ENCODE measurements around the gene GRB10. TPM values are rescaled to one million over a fixed set of nuclear protein-coding genes. Genes with fewer than 3 reads are reported as not detected.
A peak's percentile ranks its signal among the peaks of the same experiment; 100 is the strongest.

GRB10 gene
- total and polyA plus RNA-seq, 2 experiments from 2014 or later, result 35.0 to 154 TPM

GRCh38 chr7:50649259-50649885 is 133.3 kb downstream of the GRB10 start:
- H4K20me1 ChIP-seq (replicated peaks; ENCODE audit: insufficient read depth), result peaks cover 2% of the 10 kb centered on the region; the same call in 1 of the 2 replicates
- no peak overlapping the region for H2AFZ ChIP-seq
- TF ChIP-seq REST (IDR thresholded peaks at IDR 0.05; ENCODE audit: unreplicated experiment) (no peak), ZNF114 (CRISPR knock-in tag; IDR thresholded peaks at IDR 0.05) (no peak), EZH2 (IDR thresholded peaks at IDR 0.05; ENCODE audit: low read depth, unreplicated experiment) (no peak), NANOG (IDR thresholded peaks at IDR 0.05; ENCODE audit: borderline replicate concordance) (no peak), STAT1 (IDR thresholded peaks at IDR 0.05; ENCODE audit: unreplicated experiment) (no peak), EZH2phosphoT487 (IDR thresholded peaks at IDR 0.05; ENCODE audit: unreplicated experiment) (no peak), JUNB (IDR thresholded peaks at IDR 0.05; ENCODE audit: unreplicated experiment) (no peak), CTCF (conservative IDR thresholded peaks at IDR 0.05; ENCODE audit: low read depth in 2 of 2) (no peak), ZNF462 (CRISPR knock-in tag; IDR thresholded peaks at IDR 0.05) (no peak)
- no peaks in the 10 kb centered on the region for H3K9me3 Mint-ChIP-seq
- H3K4me1 ChIP-seq (ENCODE audit: insufficient read depth), result no peaks in the 10 kb centered on the region
- DNase-seq (ENCODE audit: low spot score), result no peak
- H3K36me3 Mint-ChIP-seq (ENCODE audit: low read depth), result peaks cover 22% of the 10 kb centered on the region
- no peak for ATAC-seq
- H3K27ac Mint-ChIP-seq, result 0 out of 2 replicates have a peak overlapping the region, but pooled peaks have one; percentile 12
- no peak overlapping the region for H3K4me2 ChIP-seq
- no peaks in the 10 kb centered on the region for H3F3A ChIP-seq (replicated peaks; ENCODE audit: low read depth)
- no peaks in the 10 kb centered on the region; the same call in 1 of the 2 replicates for H3K9me2 ChIP-seq (ENCODE audit: insufficient read depth)
- H3K4me3 ChIP-seq, result no peak overlapping the region
- peaks cover 10% of the 10 kb centered on the region for H3K4me1 Mint-ChIP-seq
- H3K79me2 ChIP-seq (replicated peaks; ENCODE audit: insufficient read depth), result peaks cover 15% of the 10 kb centered on the region
- no peak overlapping the region for H3K4me3 Mint-ChIP-seq
- no peak overlapping the region for H3K27ac ChIP-seq (ENCODE audit: low read depth)
- H3K27me3 Mint-ChIP-seq (ENCODE audit: insufficient read depth, low read depth, poor library complexity), result peaks cover 9% of the 10 kb centered on the region
- H3K36me3 ChIP-seq (ENCODE audit: insufficient read depth), result no peaks in the 10 kb centered on the region
- H3K27me3 ChIP-seq (ENCODE audit: insufficient read depth), result no peaks in the 10 kb centered on the region

Measured in GM23338 (cell line).